RCC 7860 (cell line): ENCODE data around the gene SLAMF1.

Source experiments
- DNase-seq: peaks from one replicate; pipeline ENCODE4 v3.0.0-alpha.2; 2015; ENCODE audit warnings: low spot score
- FAIRE-seq: peaks from 2 replicates; lab custom pipeline; 2012; peaks lifted over from hg19 to GRCh38; lab: Jason Lieb, UNC

The SLAMF1 gene

DNA sequence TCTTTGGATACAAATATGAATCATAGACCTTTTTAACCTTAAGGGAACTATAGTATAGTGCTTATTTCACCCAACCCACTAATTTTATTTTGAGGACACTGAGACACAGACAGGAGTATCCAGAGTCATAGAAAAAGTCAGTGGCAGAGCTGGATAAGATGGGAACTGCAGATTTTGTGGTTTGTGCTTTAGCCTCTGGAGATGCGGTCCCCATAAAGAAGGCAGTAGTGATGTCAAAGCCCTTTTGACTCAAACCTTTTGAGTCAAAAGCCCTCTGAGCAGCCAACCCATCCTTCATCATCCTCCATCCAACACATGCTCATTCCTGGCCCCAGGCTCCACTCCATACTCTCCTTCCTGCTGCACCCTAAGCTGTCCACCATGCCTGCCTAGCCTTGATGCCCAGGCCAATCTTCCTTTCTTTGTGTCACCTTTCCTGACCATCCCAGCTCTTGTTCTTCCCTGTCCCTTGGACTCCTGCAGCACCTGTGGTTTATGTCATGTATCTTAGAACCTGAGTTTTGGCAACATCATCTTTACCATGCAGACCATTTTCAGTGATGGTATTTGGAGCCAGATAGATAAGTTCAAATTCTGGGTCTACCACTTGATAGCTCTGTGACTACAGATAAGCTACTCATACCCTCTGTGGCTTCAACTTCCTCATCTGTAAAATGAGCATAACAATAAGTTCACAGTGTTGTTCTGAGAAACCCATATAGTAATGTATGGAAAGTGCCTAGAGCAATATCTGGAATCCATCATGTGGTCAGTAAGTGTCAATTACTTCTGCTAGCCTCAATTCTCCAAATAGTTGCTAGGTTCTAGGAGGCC lies 20.1 kb downstream of the SLAMF1 start:
- DNase-seq: no peak
- no peak for FAIRE-seq

DNA sequence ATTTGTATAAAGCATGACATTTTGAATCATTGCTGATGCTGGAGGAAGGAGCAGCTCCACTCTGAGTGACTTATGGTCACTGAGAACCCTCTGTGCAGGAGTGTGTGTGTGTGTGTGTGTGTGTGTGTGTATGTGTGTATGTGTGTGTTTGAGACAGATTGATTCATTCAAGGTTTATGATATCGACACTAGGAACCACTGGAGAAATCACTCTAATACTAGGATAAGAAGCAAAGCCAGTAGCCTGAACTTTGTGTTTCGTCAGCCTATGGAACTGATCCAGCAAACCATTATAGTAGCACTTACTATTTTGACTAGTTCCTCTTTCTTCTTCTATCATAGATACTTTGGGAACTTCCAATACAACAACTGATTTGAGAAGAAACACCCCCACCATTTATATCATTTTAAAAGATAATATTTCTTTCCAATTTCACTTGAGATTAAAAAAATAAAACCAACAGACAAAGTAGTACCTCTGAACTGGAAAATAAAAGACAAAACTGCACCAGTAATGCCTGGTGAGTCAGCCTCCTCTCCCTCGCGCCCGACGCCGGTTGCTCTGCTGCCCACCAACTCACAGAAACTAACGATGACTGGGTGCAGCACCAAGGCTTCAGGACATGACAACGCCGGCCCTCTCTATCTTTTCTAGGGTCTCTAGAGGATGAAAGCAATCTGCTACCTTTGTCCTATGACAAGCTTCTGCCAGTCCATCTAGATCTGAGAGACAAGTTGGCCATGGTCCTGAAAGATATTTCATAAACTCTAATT lies 20.9 kb downstream of the SLAMF1 start:
- FAIRE-seq: no peak
- no peak for DNase-seq

- DNase-seq: no peak
- FAIRE-seq: no peak
Observed at GRCh38 chr1:160625321-160625720, 21.5 kb downstream of the SLAMF1 start.

DNA sequence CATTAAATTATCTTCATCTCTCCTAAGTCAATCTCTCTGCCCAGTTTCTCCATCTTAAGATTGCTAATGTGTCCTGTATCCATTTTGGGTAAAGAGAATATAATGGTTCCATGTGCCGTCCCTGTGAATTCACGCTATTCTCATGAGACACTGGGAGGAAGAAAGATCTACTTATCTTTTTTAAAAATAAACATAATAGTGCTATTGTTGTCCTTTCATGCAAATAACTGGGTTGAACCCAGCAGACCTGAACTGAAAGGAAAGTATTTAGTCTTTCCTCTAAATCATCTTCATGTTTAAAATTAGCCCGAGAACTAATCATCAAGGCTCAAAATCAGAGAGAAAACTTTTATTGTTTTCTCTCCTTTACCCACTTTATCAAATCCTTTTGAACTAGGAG lies 22.4 kb downstream of the SLAMF1 start:
- no peak for FAIRE-seq
- DNase-seq: no peak

DNA sequence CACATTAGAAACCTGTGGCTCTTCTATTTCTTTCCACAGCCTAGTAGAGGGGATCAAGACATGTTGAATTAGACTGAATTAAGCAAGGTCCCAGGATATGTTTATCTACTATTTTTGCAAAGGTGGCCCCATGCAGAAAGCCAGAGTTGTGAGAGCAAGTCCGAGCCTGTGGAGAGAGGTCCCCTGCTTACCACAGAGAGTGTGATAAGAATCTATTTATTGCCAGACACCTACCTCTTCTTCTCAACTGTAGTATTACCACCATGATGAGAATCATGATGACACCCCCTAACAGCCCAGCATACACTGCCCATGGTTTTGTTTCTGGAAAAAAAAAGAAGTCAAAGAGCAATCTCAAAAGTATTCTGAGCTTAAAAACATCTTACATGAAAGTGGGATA lies 23.0 kb downstream of the SLAMF1 start:
- no peak for FAIRE-seq
- DNase-seq: no peak

- DNase-seq (no peak), FAIRE-seq (no peak)
Observed at GRCh38 chr1:160623227-160623633, 23.6 kb downstream of the SLAMF1 start.

DNA sequence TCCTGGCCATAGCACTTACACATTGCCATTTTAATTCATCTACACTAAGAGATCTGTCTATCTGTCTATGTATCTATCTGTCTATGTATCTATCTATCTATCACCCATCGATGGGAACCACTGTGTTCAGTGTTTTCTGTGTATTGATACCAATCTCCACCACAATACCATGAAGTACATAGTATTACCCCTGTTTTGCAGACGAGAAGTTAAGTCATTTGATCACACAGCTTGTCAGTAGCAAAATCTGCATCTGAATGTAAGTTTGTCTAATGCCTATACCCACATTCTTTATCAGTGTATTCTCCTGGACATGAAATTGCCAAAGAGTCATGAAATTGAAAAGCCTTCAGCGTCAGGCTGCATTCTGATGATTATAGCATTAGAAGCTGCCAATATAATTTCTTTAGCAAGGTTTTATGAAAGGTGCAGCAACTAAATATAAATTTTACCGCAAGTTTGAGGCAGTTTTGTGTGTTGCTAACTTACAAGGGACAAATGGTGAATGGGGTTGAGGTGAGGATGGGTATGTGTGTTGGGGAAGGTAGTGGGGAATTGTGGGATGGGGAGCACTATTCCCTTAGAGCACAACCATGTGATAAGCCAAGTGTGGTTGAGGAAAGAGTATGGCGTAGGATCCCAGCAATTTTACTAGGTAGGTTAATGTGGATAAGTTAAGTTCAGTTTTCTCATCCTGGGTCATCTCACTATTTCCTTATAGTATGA lies 24.2 kb downstream of the SLAMF1 start:
- FAIRE-seq: no peak
- DNase-seq: no peak

- no peak for FAIRE-seq
- no peak for DNase-seq
Observed at GRCh38 chr1:160621633-160622413, 25.0 kb downstream of the SLAMF1 start.

DNA sequence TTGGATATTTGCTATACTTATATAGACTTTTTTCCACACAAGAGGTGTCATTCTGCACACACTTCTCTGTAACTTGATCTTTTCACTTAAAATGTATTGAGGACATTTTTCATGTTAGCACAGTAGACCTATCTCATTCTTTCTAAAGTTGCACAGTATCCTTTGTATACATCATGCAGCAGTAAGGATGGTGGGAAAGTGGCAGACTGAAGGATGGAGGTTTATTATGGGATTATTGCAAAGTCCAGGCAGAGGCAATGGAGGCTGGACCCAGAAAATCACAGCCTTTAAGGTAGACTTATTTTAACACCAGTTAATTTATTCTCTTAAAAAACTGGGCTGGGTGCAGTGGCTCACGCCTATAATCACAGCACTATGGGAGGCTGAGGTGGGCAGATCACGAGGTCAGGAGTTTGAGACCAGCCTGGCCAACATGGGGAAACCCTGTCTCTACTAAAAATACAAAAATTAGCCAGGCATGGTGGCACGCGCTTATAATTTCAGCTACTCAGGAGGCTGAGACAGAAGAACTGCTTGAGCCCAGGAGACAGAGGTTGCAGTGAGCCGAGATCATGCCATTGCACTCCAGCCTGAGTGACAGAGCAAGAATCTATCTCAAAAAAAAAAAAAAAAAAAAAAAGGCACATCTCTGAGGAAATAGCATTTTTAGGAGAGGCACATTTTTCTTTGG lies 25.8 kb downstream of the SLAMF1 start:
- DNase-seq (no peak), FAIRE-seq (no peak)

- DNase-seq: no peak
- FAIRE-seq: no peak
Observed at GRCh38 chr1:160619742-160620277, 27.0 kb downstream of the SLAMF1 start.

- DNase-seq (no peak), FAIRE-seq (no peak)
Observed at GRCh38 chr1:160618763-160619274, 28.0 kb downstream of the SLAMF1 start.

DNA sequence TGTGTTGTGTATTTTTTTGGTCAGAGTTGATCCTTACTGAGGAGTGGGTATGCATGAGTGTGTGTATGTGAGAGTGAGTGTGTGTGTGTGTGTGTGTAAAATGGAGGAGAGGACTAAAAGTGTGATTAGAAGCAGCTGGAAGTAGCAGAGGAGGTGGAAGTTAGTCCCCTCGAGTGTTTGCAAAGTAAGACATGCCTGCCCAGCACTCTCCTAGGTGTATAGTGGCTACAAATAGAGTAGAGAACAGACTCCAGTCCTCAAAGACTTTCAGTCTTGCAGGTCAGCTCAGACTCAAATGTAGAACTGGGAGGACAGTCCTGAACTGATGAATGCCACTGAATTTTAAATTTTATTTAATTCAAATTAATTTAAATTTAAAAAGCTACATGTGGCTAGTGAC lies 28.5 kb downstream of the SLAMF1 start:
- no peak for DNase-seq
- no peak for FAIRE-seq

- FAIRE-seq (no peak), DNase-seq (no peak)
Observed at GRCh38 chr1:160615660-160616059, 31.2 kb downstream of the SLAMF1 start.

GRCh38 chr1:160614410-160614809 lies 32.4 kb downstream of the SLAMF1 start:
- FAIRE-seq (no peak), DNase-seq (no peak)

DNA sequence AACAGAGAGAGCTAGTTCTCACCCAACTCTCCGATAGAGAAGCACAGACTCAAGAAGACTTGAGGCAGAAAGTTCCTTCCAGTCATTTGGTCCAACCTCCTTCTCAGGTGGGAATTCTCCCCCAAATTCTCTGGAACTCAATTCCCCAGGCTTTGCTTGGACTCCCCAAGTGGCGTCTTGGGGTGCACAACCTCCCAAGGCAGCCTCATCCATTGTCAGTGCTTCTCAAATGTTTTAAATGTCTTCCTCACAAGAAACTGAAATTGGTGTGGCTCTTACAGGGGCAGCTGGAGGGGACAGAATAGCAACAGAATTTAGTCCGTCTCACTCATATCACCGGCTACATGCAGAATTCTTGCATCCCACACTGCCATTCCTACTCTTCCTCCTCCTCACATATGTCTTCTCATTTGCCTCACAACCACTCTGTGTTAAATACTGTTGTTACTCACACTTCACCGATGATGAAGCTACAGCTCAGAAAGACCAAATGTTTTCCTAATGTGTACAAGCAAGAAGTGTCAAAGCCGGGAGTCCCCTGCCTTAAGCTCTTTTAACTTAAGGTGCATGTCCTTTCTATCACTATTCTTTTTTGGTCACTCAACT lies 34.1 kb downstream of the SLAMF1 start:
- FAIRE-seq: no peak

DNA sequence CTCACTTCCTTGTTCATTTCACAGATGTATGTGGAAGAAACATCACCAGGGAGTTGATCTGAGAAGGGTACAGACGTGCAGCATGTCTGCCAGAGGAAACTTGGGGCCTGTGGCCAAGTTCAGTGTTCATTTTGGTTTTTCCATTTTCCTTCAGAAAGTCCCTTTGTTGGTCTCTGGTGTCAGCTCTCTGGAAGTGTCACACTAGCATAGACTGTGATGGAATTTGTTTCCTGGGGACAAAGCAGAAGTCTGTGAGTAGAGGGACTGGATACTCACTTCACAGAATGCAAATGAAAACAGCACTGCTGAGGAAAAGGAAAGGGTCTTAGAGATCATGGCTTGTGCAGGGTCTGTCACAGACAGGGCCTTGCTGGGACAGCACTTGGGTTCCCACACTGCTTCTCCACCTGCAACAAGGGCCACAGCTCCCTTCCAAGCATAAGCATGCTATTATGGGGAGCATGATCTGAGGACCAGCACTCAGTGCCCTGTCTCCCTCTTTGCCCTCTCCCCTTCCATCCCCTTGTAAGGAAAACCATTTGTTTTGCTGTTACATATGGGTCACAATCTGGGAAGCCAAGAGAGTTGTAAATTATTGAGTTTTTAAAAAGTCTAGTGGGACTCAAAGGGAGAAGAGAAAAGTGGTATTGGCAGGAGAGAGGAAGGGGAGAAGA lies 36.1 kb downstream of the SLAMF1 start:
- no peak for FAIRE-seq
- DNase-seq: no peak

More for the DNA sequence above, 34.1 kb downstream of the SLAMF1 start:
- no peak for DNase-seq

GRCh38 chr1:160608941-160609340 lies 37.9 kb downstream of the SLAMF1 start:
- no peak for FAIRE-seq

GRCh38 chr1:160608514-160608913 lies 38.3 kb downstream of the SLAMF1 start:
- no peak for FAIRE-seq
- DNase-seq: no peak

More at GRCh38 chr1:160608941-160609340, 37.9 kb downstream of the SLAMF1 start:
- DNase-seq: no peak

- no peak for FAIRE-seq
- no peak for DNase-seq
Observed at GRCh38 chr1:160608057-160608456, 38.8 kb downstream of the SLAMF1 start.
